GM10266 (cell line): ENCODE results near the gene RAB14.

Experiments
- DNase-seq: peaks from one replicate; pipeline ENCODE4 v3.0.0; 2012; ENCODE audit errors: extremely low spot score
- CTCF ChIP-seq: IDR thresholded peaks from 2 replicates; pipeline ENCODE4 v1.5.1; 2012; ENCODE audit warnings: mild to moderate bottlenecking, low read depth; ENCODE audit not compliant: control insufficient read depth, insufficient read depth; ENCODE audit errors: missing control alignments

RAB14 gene

DNA sequence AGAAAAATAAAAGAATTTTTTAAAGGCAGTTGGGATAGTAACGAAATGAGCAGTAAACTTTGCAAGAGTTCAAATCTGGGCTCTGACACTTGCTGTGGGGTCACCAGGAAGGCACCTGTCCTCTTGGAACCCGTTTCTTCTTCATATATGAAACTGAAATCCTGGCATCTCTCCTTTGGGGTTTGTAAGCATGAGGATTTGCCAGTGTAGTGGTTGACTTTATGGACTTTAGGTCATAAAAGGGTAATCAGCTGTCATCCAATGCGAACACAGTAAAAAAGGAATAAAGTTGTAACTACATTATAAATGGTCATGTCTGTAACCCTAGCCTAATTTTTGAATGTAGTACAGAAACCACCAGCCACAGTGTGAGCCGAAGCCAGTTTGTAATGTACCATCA lies 1.3 kb downstream of the RAB14 start:
- no peak for TF ChIP-seq CTCF
- DNase-seq: no peak

GRCh38 chr9:121199921-121200320 lies 1.7 kb downstream of the RAB14 start:
- no peak for TF ChIP-seq CTCF
- DNase-seq: no peak

DNA sequence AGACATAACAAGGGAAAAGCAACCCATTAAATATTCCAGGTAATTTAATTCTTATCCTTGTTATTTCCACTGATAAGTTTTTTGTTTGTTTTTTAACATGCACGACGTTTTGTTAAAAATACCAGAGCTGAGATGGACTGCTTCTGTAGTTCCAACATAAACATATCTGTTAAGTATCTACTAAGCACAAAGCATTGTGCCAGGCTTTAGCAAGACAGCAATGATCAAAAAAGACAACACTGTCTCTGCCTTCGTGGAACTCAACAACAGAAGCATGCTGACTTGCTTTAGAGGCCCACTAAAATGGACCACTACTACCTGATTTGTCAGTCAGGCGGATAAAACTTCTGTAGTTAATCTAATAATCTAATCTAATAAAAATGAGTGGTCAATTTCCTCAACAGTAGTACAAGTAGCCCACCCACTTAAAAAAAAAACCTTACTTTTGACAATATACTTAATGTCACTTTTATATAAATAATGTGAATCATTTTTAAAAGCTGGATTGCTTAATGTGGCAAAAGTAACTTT lies 3.1 kb downstream of the RAB14 start:
- DNase-seq: no peak
- TF ChIP-seq CTCF: no peak

DNA sequence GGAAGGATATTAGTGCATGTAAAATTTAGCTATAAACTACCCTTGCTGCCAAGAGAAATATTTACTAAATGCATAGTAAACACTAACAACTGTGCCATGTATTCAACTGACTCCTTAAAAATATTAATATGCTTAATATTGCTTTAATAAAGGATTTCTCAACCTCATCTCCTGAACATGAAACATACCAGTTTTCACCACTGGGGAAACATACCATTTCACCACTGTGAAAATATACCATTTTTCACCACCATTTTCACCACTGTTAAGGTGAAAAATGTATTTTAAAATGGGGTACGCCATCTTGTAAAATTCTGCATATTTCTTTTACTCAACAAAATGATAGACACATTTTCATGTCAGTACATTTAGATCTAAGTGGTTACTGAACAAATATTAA lies 4.5 kb downstream of the RAB14 start:
- DNase-seq: no peak
- TF ChIP-seq CTCF: no peak

DNA sequence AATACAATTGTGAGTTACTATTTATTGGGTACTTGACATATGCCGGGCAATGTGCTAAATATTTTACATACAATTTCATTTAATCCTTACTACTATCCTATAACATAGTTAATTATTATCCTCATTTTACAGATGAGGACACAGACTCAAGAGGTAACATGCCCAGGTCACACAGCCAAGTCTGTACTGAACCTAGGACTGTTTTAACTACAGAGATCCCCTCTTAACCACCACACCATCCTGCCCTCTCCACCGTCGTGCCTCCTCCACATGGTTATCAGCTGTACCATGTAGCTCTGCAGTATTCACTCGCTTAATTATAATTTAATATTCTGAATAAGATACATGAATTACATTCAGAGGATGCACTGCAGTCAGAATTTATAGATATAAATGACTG lies 5.3 kb downstream of the RAB14 start:
- DNase-seq: no peak

DNA sequence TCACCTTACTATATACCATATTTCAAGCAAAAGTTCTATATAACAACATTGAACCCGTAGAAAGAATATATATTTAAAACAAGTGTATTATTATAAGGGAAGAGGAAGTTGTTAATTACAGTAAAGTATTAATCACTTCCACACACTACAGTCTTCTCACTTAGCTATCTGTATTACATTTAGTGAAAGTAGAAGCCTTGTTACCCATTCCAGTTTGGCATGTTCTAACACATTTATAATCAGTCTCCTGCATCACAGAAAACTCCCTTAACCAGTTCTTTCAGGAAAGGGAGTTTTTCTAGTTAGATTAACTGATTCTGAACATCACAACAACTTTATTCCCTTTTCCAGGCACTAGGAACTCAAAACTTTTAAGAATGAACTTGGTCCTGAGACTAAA lies 6.9 kb downstream of the RAB14 start:
- no peak for TF ChIP-seq CTCF
- DNase-seq: no peak

More for the DNA sequence above, 5.3 kb downstream of the RAB14 start:
- no peak for TF ChIP-seq CTCF

GRCh38 chr9:121192959-121193640 lies 8.6 kb downstream of the RAB14 start:
- no peak for DNase-seq
- TF ChIP-seq CTCF: no peak
